Measurements from ENCODE around the gene KCNK4.

KCNK4 gene

DNA sequence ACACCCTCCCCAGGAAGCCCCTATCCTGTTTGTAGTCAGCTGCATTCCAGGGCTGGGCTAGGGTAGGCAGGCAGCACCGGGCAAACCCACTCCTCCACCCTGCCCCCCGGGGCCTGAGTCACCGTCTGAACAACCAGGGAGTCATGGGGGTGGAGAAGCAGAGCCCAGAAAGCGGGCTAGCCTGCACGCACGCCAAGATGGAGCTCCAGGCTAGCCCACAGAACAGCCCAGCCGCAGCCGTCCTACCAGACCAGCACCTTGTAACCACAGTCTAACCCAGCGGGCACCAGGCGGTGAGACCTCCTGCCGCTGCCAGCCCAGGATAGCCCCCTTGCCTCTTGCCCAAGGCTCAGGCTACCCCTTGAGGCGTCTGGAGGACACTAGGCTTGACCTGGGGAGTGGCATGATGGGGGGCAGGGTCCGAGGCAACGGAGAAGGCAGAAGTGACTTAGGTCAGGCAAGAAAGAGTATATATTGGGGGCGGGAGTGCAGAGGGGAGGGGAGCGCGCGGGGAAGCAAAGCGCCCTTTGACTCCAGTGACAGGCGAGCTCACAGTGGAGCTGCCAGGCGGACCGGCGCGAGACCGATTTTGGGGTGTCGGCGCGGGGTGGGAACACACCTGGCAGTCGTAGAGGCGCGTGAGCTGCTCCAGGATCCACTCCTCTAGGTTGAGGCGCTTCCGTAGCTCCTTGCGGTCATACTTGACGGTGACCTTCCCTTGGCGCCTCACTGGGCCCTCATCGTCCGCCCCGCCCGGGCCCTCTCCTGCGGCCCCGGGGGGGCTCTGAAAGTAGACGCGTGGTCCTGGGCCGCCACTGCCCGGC is 45.1 kb upstream of the KCNK4 start:
- TF ChIP-seq TAF1 (IDR thresholded peaks at IDR 0.05; ENCODE audit: borderline replicate concordance, insufficient read depth, low read length) (peak; percentile 59; the same call in 1 of the 2 replicates), SIN3A (IDR thresholded peaks at IDR 0.05; ENCODE audit: borderline replicate concordance, insufficient read depth, low read length) (0 out of 2 replicates have a peak, but pooled peaks have one; percentile 39), FOXP2 (optimal IDR thresholded peaks at IDR 0.05; ENCODE audit: borderline replicate concordance, extremely low read depth, extremely low read length, insufficient read depth) (no peak), POLR2AphosphoS5 (IDR thresholded peaks at IDR 0.05; ENCODE audit: low read depth, low read length) (peak; percentile 40)
- TF ChIP-seq, protein P1, sequence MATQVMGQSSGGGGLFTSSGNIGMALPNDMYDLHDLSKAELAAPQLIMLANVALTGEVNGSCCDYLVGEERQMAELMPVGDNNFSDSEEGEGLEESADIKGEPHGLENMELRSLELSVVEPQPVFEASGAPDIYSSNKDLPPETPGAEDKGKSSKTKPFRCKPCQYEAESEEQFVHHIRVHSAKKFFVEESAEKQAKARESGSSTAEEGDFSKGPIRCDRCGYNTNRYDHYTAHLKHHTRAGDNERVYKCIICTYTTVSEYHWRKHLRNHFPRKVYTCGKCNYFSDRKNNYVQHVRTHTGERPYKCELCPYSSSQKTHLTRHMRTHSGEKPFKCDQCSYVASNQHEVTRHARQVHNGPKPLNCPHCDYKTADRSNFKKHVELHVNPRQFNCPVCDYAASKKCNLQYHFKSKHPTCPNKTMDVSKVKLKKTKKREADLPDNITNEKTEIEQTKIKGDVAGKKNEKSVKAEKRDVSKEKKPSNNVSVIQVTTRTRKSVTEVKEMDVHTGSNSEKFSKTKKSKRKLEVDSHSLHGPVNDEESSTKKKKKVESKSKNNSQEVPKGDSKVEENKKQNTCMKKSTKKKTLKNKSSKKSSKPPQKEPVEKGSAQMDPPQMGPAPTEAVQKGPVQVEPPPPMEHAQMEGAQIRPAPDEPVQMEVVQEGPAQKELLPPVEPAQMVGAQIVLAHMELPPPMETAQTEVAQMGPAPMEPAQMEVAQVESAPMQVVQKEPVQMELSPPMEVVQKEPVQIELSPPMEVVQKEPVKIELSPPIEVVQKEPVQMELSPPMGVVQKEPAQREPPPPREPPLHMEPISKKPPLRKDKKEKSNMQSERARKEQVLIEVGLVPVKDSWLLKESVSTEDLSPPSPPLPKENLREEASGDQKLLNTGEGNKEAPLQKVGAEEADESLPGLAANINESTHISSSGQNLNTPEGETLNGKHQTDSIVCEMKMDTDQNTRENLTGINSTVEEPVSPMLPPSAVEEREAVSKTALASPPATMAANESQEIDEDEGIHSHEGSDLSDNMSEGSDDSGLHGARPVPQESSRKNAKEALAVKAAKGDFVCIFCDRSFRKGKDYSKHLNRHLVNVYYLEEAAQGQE (IDR thresholded peaks at IDR 0.05; ENCODE audit: insufficient read depth in 1 of 2, low read depth in 2 of 2, low read length in 2 of 2), result no peak

DNA sequence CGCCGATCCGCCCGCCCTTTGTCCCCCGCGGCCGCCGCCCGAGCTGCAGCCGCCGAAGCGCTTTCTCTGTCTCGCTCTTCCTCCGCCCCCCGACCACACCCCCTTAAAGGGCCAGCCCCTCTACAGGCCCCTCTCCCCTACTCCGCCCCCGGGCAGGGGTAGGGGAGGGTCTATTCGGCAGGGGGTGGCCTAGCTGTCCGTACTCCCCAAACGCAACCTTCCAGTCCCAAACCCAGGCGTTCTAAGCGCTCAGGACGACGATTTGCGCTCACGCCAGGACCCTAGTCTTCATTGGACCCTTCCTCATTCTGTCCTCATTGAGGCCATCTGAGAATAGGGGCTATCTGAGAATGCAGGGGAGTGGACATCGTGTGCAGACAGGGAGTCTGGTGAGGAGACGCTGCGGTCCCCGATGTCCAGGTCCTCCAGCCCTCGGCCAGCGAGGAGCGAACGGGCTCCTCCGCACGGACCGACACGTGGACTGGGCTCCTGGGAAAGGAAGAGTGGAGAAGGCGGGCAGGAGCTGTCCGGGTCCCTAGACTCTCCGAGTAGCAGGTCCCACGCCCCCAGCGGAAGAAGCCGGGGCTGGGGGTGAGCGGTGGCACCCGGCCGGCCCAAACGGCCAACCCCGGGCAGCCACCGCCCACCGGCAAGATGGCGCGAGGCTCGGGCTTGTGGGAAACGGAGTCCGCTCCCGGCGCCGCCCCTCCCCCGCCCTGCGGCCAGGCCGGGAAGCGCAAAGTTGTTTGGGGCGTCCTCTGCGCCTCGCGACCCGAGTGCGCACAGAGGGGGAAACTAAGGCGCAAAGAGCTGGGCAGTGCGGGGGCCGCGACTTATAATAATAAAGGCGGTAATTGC is 44.0 kb upstream of the KCNK4 start, which contains the start of gene PPP1R14B:
Gene PPP1R14B, minus strand, starts transcription at position 73 of the 858 bp plus-strand sequence. CDS start 270 bp downstream, outside the sequence.
- TF ChIP-seq, protein P1 (IDR thresholded peaks at IDR 0.05; ENCODE audit: insufficient read depth in 1 of 2, low read depth in 2 of 2, low read length in 2 of 2), result no peak
- TF ChIP-seq SIN3A (IDR thresholded peaks at IDR 0.05; ENCODE audit: borderline replicate concordance, insufficient read depth, low read length), result peak; percentile 31; the same call in 1 of the 2 replicates

DNA sequence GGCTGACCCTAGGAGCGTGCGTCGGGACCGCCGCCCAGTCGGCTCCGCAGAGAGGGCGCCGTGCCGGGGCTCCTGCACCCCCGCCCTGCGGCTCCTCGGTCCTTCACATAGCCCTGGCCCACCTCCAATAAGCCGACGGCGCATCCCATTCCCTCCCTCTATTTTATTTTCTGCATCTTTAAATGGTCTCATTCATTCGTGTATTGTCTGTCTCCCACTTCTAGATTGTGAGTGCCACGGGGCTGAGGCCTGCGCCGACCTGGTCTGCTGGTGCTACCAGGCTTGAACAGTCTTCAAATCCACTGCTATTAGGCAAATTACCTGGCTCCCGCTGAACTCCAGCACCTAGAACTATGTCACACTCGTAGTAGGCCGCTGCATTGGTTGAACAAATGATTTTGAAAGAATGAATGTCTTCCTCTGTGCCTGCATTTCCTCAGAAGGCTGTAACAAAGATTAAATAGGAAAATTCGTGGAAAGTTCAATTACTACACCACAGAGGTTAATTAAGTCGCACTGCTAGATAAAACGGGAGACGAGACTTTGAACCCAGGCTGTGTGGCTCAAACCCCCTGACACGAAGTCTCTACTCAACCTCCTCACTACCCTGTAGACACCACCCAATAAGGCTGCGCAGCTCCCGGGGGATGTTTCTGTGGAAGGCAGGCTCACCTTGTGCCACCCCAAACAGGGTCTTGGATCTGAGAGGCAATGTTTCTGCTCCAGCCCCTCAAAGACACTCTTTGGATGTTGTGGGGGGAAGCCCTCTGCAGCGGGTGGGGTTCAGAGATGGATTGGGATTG is 43.2 kb upstream of the KCNK4 start:
- TF ChIP-seq SIN3A (IDR thresholded peaks at IDR 0.05; ENCODE audit: borderline replicate concordance, insufficient read depth, low read length) (no peak), POLR2AphosphoS5 (IDR thresholded peaks at IDR 0.05; ENCODE audit: low read depth, low read length) (no peak), TAF1 (IDR thresholded peaks at IDR 0.05; ENCODE audit: borderline replicate concordance, insufficient read depth, low read length) (no peak), FOXP2 (optimal IDR thresholded peaks at IDR 0.05; ENCODE audit: borderline replicate concordance, extremely low read depth, extremely low read length, insufficient read depth) (no peak)
- TF ChIP-seq, protein P1 (IDR thresholded peaks at IDR 0.05; ENCODE audit: insufficient read depth in 1 of 2, low read depth in 2 of 2, low read length in 2 of 2), result no peak

DNA sequence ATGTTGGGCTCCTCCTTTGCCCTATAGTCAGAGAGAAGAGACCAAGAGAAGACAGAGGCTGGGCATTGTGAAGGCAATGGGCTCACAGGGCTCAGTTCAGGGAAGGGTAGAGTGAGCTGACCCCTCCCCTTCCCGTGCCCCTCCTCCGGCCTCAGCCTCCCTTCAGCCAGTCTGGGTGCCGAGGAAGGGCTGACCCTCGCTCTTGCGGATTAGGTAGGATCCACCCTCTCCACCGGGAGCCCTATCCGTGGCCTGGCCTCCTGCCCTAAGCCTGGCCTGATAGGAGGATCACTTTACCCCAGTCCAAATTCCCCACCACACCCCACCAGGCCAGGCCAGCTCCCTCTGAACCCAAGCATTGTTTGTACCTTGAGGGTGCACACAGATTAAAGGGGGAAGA is 42.5 kb upstream of the KCNK4 start:
- no peak for TF ChIP-seq FOXP2 (optimal IDR thresholded peaks at IDR 0.05; ENCODE audit: borderline replicate concordance, extremely low read depth, extremely low read length, insufficient read depth)
- TF ChIP-seq, protein P1 (IDR thresholded peaks at IDR 0.05; ENCODE audit: insufficient read depth in 1 of 2, low read depth in 2 of 2, low read length in 2 of 2), result no peak
- no peak for TF ChIP-seq TAF1 (IDR thresholded peaks at IDR 0.05; ENCODE audit: borderline replicate concordance, insufficient read depth, low read length)
- TF ChIP-seq POLR2AphosphoS5 (IDR thresholded peaks at IDR 0.05; ENCODE audit: low read depth, low read length), result no peak

Measured in PFSK-1 (cell line).